ENCODE data around the gene SLCO2A1.
A peak's percentile ranks its signal among the peaks of the same experiment; 100 is the strongest.

The SLCO2A1 gene

GRCh38 chr3:133937061-133937686 lies 92.6 kb downstream of the SLCO2A1 start:
- Histone ChIP-seq H3K4me1 (ENCODE audit: insufficient read depth, poor library complexity, severe bottlenecking) (no peaks in the 10 kb centered on the region), H3K9me3 (ENCODE audit: severe bottlenecking) (no peaks in the 10 kb centered on the region), H3K27ac (ENCODE audit: poor library complexity, severe bottlenecking) (no peak overlapping the region), H3K27me3 (ENCODE audit: insufficient read depth, poor library complexity, severe bottlenecking) (no peaks in the 10 kb centered on the region), H3K36me3 (ENCODE audit: low read depth) (no peaks in the 10 kb centered on the region), H3K4me3 (ENCODE audit: severe bottlenecking) (no peak overlapping the region)
- DNase-seq (ENCODE audit: low spot score): no peak
- TF ChIP-seq CTCF (IDR thresholded peaks at IDR 0.05; ENCODE audit: poor library complexity, severe bottlenecking): no peak
- no peak for ATAC-seq (ENCODE audit: low read depth)

- Histone ChIP-seq H3K27ac (ENCODE audit: poor library complexity, severe bottlenecking) (no peak overlapping the region), H3K27me3 (ENCODE audit: insufficient read depth, poor library complexity, severe bottlenecking) (no peaks in the 10 kb centered on the region), H3K4me3 (ENCODE audit: severe bottlenecking) (no peak overlapping the region), H3K36me3 (ENCODE audit: low read depth) (no peaks in the 10 kb centered on the region), H3K9me3 (ENCODE audit: severe bottlenecking) (no peaks in the 10 kb centered on the region), H3K4me1 (ENCODE audit: insufficient read depth, poor library complexity, severe bottlenecking) (no peaks in the 10 kb centered on the region)
- ATAC-seq (ENCODE audit: low read depth) (no peak), DNase-seq (ENCODE audit: low spot score) (no peak)
- TF ChIP-seq CTCF (IDR thresholded peaks at IDR 0.05; ENCODE audit: poor library complexity, severe bottlenecking): no peak
These were observed 93.6 kb downstream of the SLCO2A1 start for GRCh38 chr3:133935843-133936769.

- Histone ChIP-seq H3K36me3 (ENCODE audit: low read depth) (no peaks in the 10 kb centered on the region), H3K4me3 (ENCODE audit: severe bottlenecking) (no peak overlapping the region), H3K27ac (ENCODE audit: poor library complexity, severe bottlenecking) (no peak overlapping the region), H3K27me3 (ENCODE audit: insufficient read depth, poor library complexity, severe bottlenecking) (no peaks in the 10 kb centered on the region), H3K9me3 (ENCODE audit: severe bottlenecking) (no peaks in the 10 kb centered on the region), H3K4me1 (ENCODE audit: insufficient read depth, poor library complexity, severe bottlenecking) (no peaks in the 10 kb centered on the region)
- ATAC-seq (ENCODE audit: low read depth) (no peak), DNase-seq (ENCODE audit: low spot score) (peak; percentile 38)
- no peak for TF ChIP-seq CTCF (IDR thresholded peaks at IDR 0.05; ENCODE audit: poor library complexity, severe bottlenecking)
These were observed 94.5 kb downstream of the SLCO2A1 start for GRCh38 chr3:133934996-133935842.

GRCh38 chr3:133934073-133934970 lies 95.4 kb downstream of the SLCO2A1 start:
- Histone ChIP-seq H3K36me3 (ENCODE audit: low read depth) (no peaks in the 10 kb centered on the region), H3K27me3 (ENCODE audit: insufficient read depth, poor library complexity, severe bottlenecking) (no peaks in the 10 kb centered on the region), H3K9me3 (ENCODE audit: severe bottlenecking) (no peaks in the 10 kb centered on the region), H3K27ac (ENCODE audit: poor library complexity, severe bottlenecking) (no peak overlapping the region), H3K4me3 (ENCODE audit: severe bottlenecking) (no peak overlapping the region), H3K4me1 (ENCODE audit: insufficient read depth, poor library complexity, severe bottlenecking) (no peaks in the 10 kb centered on the region)
- ATAC-seq (ENCODE audit: low read depth) (no peak), DNase-seq (ENCODE audit: low spot score) (peak; percentile 30)
- TF ChIP-seq CTCF (IDR thresholded peaks at IDR 0.05; ENCODE audit: poor library complexity, severe bottlenecking): no peak

Data from RWPE2 (cell line).